Stimulated activated CD4-positive, alpha-beta T cell treated with anti-CD3 and anti-CD28 coated beads, Interleukin-4, amount 100 ng/mL, for 48 hours (primary cell): ENCODE results near the gene DPP3.

Experiments
- DNase-seq, 2 donors: peaks; one replicate each; pipeline ENCODE4 v3.0.0-alpha.2; 2020; ENCODE audit warnings: low read depth in 2 of 2

DPP3 gene

GRCh38 chr11:66465373-66466224 lies 14.6 kb upstream of the DPP3 start:
- DNase-seq, result no peak

GRCh38 chr11:66466225-66467033 lies 13.8 kb upstream of the DPP3 start, which contains the start of gene PELI3:
PELI3 (plus strand) TSS chr11:66466905; CDS start chr11:66468129, 1,224 bp downstream.
- DNase-seq, result peak; percentile 87 to 99

DNA sequence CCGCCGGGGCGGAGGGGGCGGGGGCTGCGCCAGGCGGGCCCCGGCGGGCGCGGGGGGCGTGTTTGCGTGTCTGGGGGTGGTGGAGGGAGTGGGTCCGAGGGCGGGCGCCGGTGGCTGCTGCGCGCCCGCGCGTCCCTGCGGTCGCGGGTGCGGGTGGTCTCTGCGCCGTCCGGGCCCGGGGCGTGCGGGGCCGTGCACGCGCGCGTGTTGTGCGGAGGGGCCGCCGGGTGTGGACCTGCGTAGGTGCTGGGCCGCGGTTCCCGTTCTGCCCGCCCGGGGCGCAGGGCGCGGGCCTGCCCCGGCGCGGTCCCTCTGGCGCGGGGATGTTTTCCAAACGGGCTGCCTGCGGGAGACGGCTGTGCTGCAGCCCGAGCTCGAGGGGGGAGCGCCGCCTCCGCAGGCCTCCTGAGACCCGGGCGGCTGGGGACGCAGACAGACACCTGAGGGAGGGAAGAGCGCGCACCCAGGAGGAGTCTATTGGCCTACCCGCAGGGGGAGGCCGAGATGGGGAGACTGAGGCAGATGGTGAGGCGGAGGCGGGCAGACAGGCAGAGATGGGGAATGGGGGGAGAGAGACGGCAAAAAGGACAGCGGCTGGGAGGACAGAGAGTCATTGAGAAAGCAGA lies 13.1 kb upstream of the DPP3 start:
- DNase-seq, result peak; percentile 30 to 31

GRCh38 chr11:66467756-66468155 lies 12.5 kb upstream of the DPP3 start:
- DNase-seq, result no peak

GRCh38 chr11:66468691-66469090 lies 11.5 kb upstream of the DPP3 start:
- no peak for DNase-seq

- no peak for DNase-seq
Observed at GRCh38 chr11:66469441-66469840, 10.8 kb upstream of the DPP3 start.

DNA sequence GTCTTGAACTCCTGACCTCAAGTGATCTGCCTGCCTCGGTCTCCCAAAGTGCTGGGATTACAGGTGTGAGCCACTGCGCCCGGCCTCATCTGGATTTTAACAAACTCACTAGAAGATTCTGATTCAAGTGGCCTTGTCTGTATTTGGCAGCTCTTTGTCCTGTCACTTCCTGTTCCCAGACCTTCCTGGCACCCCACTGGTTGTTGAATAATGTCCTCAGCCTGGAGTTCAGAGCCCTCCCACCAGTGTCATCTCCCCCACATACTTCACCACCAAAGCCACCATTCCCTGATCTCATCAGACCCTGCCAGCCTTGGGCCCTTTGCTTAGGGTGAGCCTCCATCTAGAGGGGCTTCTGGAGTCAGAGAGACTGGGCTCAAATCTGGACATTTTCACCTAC lies 10.2 kb upstream of the DPP3 start:
- no peak for DNase-seq

- no peak for DNase-seq
Observed at GRCh38 chr11:66471142-66471541, 9.1 kb upstream of the DPP3 start.

DNA sequence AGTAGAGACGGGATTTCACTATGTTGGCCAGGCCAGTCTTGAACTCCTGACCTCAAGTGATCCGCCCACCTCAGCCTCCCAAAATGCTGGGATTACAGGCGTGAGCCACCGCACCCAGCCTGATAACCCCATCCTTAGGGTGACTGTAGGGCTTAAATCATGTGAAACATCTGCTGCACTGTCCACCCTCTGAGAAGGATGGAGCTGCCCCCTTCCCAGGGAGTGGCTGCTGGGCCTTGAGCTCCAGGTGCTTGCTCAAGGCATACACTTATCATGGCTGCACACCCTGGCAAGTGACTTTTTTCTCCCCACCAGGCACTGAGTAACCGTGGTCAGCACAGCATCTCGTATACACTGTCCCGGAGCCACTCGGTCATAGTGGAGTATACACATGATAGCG lies 8.2 kb upstream of the DPP3 start:
- DNase-seq, result no peak

DNA sequence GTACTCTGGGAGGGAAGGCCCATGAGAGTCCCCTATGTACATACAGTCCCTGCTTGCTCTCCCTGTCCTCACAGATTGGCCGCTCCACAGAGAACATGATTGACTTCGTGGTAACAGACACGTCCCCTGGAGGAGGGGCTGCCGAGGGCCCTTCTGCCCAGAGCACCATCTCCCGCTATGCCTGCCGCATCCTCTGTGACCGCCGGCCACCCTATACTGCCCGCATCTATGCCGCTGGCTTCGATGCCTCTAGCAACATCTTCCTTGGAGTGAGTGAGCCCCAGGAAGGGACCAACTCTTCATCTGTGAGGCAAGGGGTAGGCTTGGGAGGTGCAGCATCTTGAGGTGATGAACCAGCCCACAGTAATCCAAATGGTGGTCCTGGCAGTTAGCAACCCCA lies 7.1 kb upstream of the DPP3 start:
- no peak for DNase-seq

DNA sequence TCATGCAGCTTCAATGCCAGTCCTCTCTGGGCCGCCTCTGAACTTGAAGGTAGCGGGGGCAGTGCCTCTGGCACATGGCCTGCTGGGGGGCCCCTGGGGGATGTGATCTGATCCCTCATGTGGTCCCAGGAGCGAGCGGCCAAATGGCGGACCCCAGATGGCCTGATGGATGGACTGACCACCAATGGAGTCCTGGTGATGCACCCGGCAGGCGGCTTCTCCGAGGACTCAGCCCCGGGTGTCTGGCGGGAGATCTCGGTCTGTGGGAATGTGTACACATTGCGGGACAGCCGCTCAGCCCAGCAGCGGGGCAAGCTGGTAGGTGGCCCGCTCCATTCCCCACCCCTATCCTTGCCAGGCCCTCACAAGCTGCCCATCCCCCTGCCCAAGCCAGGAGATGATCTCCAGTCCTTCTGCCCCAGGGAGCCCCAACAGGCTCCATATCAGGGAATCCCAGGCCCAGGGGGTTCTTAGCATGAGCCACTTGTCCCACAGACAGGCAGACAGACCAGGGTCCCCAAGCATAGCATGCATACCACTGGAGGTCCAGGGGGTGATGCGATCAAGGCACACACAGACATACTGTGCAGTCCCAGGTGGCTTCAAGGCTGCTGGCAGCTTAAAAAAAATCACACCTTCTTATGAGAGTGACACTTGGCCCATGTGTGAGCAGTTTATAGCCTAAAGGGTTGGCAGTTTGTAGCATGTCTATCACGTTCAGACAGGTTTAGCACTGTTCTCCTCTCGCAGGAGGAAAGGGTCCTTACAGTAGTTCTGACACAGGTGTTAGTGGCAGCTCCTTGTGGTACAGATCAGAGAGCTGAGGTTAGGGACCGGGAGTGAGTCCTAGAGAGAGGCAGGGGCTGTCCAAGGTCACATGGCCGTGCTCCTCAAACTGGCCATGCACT lies 6.4 kb upstream of the DPP3 start:
- no peak for DNase-seq

DNA sequence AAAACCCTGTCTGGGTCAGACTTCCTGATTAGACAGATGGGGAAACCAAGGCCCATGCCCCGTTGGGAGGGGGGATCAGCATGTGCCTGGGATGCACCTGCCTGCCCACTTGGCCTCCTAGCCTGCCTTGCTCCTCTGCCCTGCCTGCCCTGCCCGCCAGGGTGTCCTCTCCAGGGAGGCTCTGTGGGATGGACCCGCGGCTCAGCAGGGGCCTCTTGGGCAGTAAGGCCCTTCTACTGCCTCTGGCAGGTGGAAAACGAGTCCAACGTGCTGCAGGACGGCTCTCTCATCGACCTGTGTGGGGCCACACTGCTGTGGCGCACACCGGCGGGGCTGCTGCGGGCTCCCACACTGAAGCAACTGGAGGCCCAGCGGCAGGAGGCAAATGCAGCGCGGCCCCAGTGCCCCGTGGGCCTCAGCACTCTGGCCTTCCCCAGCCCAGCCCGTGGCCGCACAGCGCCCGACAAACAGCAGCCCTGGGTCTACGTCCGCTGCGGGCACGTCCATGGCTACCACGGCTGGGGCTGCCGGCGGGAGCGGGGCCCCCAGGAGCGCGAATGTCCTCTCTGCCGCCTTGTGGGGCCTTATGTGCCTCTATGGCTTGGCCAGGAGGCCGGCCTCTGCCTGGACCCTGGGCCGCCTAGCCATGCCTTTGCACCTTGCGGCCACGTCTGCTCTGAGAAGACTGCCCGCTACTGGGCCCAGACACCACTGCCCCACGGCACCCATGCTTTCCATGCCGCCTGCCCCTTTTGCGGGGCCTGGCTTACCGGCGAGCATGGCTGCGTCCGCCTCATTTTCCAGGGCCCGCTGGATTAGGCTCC lies 4.7 kb upstream of the DPP3 start:
- DNase-seq, result no peak

DNA sequence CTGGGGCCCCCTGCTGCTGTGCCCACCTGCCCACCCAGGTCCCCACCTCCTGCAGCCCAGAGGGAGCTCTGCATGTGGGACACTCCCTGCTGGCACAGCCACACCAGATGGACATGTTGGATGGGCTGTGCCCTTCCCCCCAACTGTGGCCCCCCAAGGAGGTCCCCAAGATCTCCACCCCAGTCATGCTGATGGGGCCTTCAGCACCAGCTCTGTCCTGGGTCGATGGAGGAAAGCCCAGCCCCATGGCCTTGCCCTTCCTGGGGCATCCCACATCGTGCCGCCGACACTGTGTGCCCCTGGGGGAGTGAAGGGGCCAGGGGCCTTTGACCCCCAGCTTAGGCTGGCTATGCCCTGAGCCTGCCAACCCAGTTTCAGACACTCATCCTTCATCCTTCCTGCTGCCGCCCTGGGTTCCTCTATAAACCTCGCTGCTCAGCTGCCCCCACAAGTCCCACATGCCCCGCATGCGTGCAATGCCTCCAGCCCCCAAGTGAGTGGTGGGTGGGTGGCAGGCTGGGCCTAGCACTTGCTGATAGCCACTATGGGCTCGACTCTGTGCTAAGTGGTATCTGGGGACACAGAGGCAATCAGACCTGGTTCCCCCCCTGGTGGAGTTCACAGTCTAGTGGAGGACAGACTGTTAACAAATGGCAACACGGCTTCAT lies 3.9 kb upstream of the DPP3 start:
- no peak for DNase-seq

GRCh38 chr11:66476841-66477251 lies 3.4 kb upstream of the DPP3 start:
- no peak for DNase-seq

GRCh38 chr11:66477263-66478201 lies 2.7 kb upstream of the DPP3 start:
- DNase-seq, result no peak

GRCh38 chr11:66478729-66479393 lies 1.4 kb upstream of the DPP3 start:
- DNase-seq, result no peak

DNA sequence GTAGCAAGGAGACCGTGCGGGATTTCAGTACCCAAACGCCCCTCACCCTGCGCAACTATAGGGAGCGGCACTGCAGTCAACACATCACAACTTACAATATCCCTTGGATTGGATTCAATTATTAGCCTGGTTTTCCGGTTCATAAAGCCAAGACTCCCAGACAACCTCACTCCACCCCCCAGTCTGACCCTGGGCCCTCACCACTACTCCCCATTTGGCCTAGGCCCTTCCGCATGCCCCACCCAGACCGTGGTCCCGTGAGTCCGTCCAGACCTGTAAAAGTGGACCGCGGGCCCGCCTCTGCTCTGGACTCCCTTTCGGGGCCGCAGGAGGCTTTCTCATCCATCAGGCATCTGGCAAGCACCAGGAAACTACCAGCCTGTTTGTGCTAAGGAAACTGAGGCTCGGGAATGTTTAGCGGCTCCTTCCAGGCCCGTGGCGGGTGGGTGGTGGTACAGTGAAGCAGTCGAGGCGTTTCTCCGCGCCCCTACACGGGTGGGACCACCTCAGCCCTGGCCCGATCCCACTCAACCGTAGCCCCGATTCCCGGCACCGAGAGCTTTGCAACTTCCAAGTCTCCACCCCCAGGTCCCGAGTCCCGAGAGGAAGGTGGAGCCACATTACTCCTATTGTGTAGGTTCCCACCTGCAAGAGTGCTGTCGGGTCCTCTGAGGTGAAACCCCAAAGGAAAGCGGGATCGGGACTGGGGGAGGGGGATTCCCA lies 679 bp upstream of the DPP3 start:
- DNase-seq, result no peak
